Ovary (tissue), 9 donors: Measurements from ENCODE around the gene GCN1. TPM values are rescaled to one million over a fixed set of nuclear protein-coding genes. Genes with fewer than 3 reads are reported as not detected.

Experiments used
- DNase-seq, 5 donors: peaks; one replicate each; pipeline ENCODE4 v3.0.0-alpha.2; 2019 to 2020
- H3K27ac ChIP-seq, 2 donors: fragments of 200-600 bp; one replicate each; pipeline versions ENCODE4 v1.5.1 to v1.8.0; 2019 to 2022
- H3K27me3 ChIP-seq: fragments of 200-600 bp; one replicate; pipeline ENCODE4 v1.8.0; 2022
- H3K36me3 ChIP-seq: fragments of 200-600 bp; sonication (generic); one replicate; pipeline ENCODE4 v1.5.1; 2019
- H3K4me1 ChIP-seq: one replicate; pipeline ENCODE4 v1.8.1; 2013; ENCODE audit warnings: mild to moderate bottlenecking, moderate library complexity; ENCODE audit not compliant: insufficient read depth
- H3K4me3 ChIP-seq: fragments of 200-600 bp; sonication (generic); one replicate; pipeline ENCODE4 v1.5.1; 2017
- H3K9me3 ChIP-seq, 2 donors: fragments of 200-600 bp in 1 of 2; sonication (generic) in 1 of 2; one replicate each; pipeline versions ENCODE4 v1.5.1 to v1.8.1; 2013 to 2019; ENCODE audit warnings: mild to moderate bottlenecking in 1 of 2, moderate library complexity in 1 of 2
- EP300 ChIP-seq: sonication (generic); formaldehyde crosslinking; IDR thresholded peaks from one replicate; pipeline ENCODE4 v1.6.1; 2017; ENCODE audit warnings: antibody characterized with exemption
- POLR2A ChIP-seq: fragments of 450-650 bp; IDR thresholded peaks from one replicate; pipeline ENCODE4 v1.6.1; 2017; ENCODE audit warnings: antibody characterized with exemption, mild to moderate bottlenecking, moderate library complexity
- WGBS, 3 donors: extraction: QIAGEN DNeasy Blood & Tissue Kit in 1 of 3; methylation state at CpG; one replicate each; pipeline versions ENCODE4 v1.1.5 to v1.1.7; 2013 to 2017; 5-methylcytosine and 5-hydroxymethylcytosine counted together
- intact Hi-C, 4 donors: fragments of 100-400 bp; cut with DNase I; formaldehyde crosslinking; loops; one replicate each; pipeline versions ENCODE4 v1.11.0 to v1.15.1; 2022 to 2023
- microRNA-seq, 3 donors: library from miRNA; unstranded; fragments of <30 nt; microRNA quantifications; one replicate each; pipeline versions ENCODE4 to v1.2.0, GENCODE V29; 2019 to 2020
- polyA plus RNA-seq, 2 donors: library from polyadenylated mRNA; stranded (reverse); fragments of 200-250 nt in 1 of 2; fragments of 350-450 nt in 1 of 2; fragmentation: Illumina TruSeq in 1 of 2; extraction: RNeasy Lipid Tissue Mini Kit (QIAGEN cat#74804) in 1 of 2; gene quantifications; one replicate each; pipeline ENCODE4 v1.2.3, GENCODE V29; 2013 to 2014
- small RNA-seq: library from RNA; depleted of rRNA; stranded (forward); fragments of <200 nt; gene quantifications from one replicate; pipeline ENCODE3, GENCODE V24; 2016
- total RNA-seq, 7 donors: library from RNA; depleted of rRNA in 2 of 7; stranded (reverse); fragments of >200 nt in 2 of 7; fragmentation: NEBNext Ultra II Directional in 3 of 7; extraction: Animal tissue kit (Norgen Biotek cat#: 25700) in 3 of 7; gene quantifications; one replicate each; pipeline versions ENCODE4 v1.1.0 to v1.2.4, GENCODE V29; 2016 to 2023
- TF ChIP-seq, protein P1 (sequence below), 3 donors: fragments of 450-650 bp in 2 of 3; fragments of 200-600 bp in 1 of 3; IDR thresholded peaks; one replicate each; pipeline versions ENCODE4 v1.5.1 to v1.8.0; 2016 to 2022; ENCODE audit warnings: antibody characterized with exemption in 3 of 3, mild to moderate bottlenecking in 1 of 3
- donor health status: DM: no; HTN: no; CAD: no; lungs with moderate emphysema.
- donor health status: DM: no; HTN: no; CAD: no.
- donor health status: Bipolar disorder and iron deficiency.
- donor health status: DM: yes; HTN: yes; CAD: no.
- donor health status: DM: no; HTN: no; CAD: no.
- donor health status: DM: yes; HTN: yes; CAD: no.

Gene GCN1
- total and polyA plus RNA-seq, 9 donors, result 22.6 to 86.2 (median 61.4) TPM

DNA sequence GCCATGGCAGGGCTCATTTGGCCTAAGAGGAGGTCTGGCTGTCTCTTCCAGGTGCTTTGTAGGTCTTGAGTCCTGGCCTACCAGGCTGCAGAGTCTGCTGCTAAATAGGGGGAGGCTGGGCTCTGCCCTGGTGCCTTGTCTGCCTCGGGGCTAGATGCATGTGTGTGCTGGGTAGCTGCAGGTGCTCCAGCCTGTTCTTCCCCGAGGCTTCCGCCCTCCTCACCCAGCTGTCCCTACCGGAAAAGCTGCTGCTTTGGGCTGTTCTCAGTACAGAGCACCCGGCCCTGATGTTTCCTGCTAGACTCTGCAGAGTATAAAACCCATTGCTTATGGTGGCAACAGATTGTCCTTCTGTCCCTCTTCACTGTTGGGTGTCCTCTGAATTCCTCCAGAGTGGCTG lies 115.6 kb downstream of the GCN1 start:
- TF ChIP-seq EP300 (no peak), POLR2A (no peak)
- TF ChIP-seq, protein P1, sequence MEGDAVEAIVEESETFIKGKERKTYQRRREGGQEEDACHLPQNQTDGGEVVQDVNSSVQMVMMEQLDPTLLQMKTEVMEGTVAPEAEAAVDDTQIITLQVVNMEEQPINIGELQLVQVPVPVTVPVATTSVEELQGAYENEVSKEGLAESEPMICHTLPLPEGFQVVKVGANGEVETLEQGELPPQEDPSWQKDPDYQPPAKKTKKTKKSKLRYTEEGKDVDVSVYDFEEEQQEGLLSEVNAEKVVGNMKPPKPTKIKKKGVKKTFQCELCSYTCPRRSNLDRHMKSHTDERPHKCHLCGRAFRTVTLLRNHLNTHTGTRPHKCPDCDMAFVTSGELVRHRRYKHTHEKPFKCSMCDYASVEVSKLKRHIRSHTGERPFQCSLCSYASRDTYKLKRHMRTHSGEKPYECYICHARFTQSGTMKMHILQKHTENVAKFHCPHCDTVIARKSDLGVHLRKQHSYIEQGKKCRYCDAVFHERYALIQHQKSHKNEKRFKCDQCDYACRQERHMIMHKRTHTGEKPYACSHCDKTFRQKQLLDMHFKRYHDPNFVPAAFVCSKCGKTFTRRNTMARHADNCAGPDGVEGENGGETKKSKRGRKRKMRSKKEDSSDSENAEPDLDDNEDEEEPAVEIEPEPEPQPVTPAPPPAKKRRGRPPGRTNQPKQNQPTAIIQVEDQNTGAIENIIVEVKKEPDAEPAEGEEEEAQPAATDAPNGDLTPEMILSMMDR (IDR thresholded peaks at IDR 0.05), result no peak
- no peak overlapping the region for H3K27ac ChIP-seq
- no peak for DNase-seq
- no peaks in the 10 kb centered on the region for H3K4me1 ChIP-seq
- no peaks in the 10 kb centered on the region for H3K36me3 ChIP-seq
- 77 to 83% (median 82%) methylated on average over 5 of the region's 5 CpGs for WGBS, 3 donors
- H3K4me3 ChIP-seq, result no peak overlapping the region
- H3K9me3 ChIP-seq, result no peaks in the 10 kb centered on the region
- intact Hi-C loops, result no loop called here
- no peaks in the 10 kb centered on the region for H3K27me3 ChIP-seq

- no peaks in the 10 kb centered on the region for H3K9me3 ChIP-seq
- H3K27ac ChIP-seq, result no peak overlapping the region
- no peaks in the 10 kb centered on the region for H3K4me1 ChIP-seq
- no peaks in the 10 kb centered on the region for H3K27me3 ChIP-seq
- no peak for DNase-seq
- WGBS, 3 donors, result 84 to 90% (median 86%) methylated on average over 6 of the region's 6 CpGs
- H3K36me3 ChIP-seq, result no peaks in the 10 kb centered on the region
- TF ChIP-seq EP300 (no peak), POLR2A (no peak)
- TF ChIP-seq, protein P1 (IDR thresholded peaks at IDR 0.05), result no peak
- intact Hi-C loops, result no loop called here
- no peak overlapping the region for H3K4me3 ChIP-seq
These were observed 117.3 kb downstream of the GCN1 start for GRCh38 chr12:120077260-120077659.

Small RNA genes lying within 50 kb of the gene (microRNA-seq; reads per million reads assigned to microRNA genes)
- 0 reads per million in 3 donors for gene MIR4498

Small RNA genes lying within 50 kb of the gene (small RNA-seq; reads per million reads assigned to genes)
- 0.20 reads per million for gene MIR4498

Other genes starting within 250 kb of the GCN1 start
- 100 to 1,000 TPM in 1 of 7 donors, 10 to 100 TPM in 1, 1 to 10 TPM in 4, under 1 TPM in 1; 0.40 to 147 (median 2.3) TPM for gene BICDL1, start 205.5 kb downstream of the GCN1 start, total RNA-seq
- 1 to 10 TPM; 1.2 to 1.3 TPM for gene BICDL1, start 205.5 kb downstream of the GCN1 start, polyA plus RNA-seq
- 10 to 100 TPM; 14.1 to 48.5 (median 39.3) TPM for gene RAB35, start 78.0 kb downstream of the GCN1 start, total RNA-seq
- 10 to 100 TPM; 33.0 to 40.0 TPM for gene RAB35, start 78.0 kb downstream of the GCN1 start, polyA plus RNA-seq
- 1,000 to 10,000 TPM; 2,634 to 4,152 (median 2,941) TPM for gene RPLP0, start 6.4 kb upstream of the GCN1 start, total RNA-seq
- gene RPLP0, start 6.4 kb upstream of the GCN1 start, polyA plus RNA-seq, result 1,000 to 10,000 TPM; 2,860 to 5,035 TPM
- gene PXN, start 71.0 kb upstream of the GCN1 start, total RNA-seq, result 10 to 100 TPM; 25.0 to 78.0 (median 44.7) TPM
- gene PXN, start 71.0 kb upstream of the GCN1 start, polyA plus RNA-seq, result 10 to 100 TPM; 34.7 to 49.2 TPM
- over 10,000 TPM in 5 of 7 donors, under 1 TPM in 2; under 0.01 to 29,369 (median 16,575) TPM for gene RNU4-2, start 97.2 kb upstream of the GCN1 start, total RNA-seq
- not detected for gene RNU4-2, start 97.2 kb upstream of the GCN1 start, polyA plus RNA-seq
- 1,000 to 10,000 TPM in 5 of 7 donors, under 1 TPM in 2; under 0.01 to 4,499 (median 2,193) TPM for gene RNU4-1, start 98.5 kb upstream of the GCN1 start, total RNA-seq
- gene RNU4-1, start 98.5 kb upstream of the GCN1 start, polyA plus RNA-seq, result not detected
- gene SIRT4, start 107.6 kb upstream of the GCN1 start, total RNA-seq, result 1 to 10 TPM in 5 of 7 donors, under 1 TPM in 2; 0.87 to 4.6 (median 1.4) TPM
- gene SIRT4, start 107.6 kb upstream of the GCN1 start, polyA plus RNA-seq, result 1 to 10 TPM; 2.0 to 2.8 TPM
- gene PLA2G1B, start 133.1 kb upstream of the GCN1 start, total RNA-seq, result 10 to 100 TPM in 2 of 7 donors, 1 to 10 TPM in 4, under 1 TPM in 1; 0.67 to 17.0 (median 2.9) TPM
- 1 to 10 TPM; 7.1 to 7.4 TPM for gene PLA2G1B, start 133.1 kb upstream of the GCN1 start, polyA plus RNA-seq
- 1 to 10 TPM in 6 of 7 donors, under 1 TPM in 1; 0.83 to 4.9 (median 2.6) TPM for gene MSI1, start 174.4 kb upstream of the GCN1 start, total RNA-seq
- 1 to 10 TPM in 1 of 2 donors, under 1 TPM in 1; 0.92 to 1.8 TPM for gene MSI1, start 174.4 kb upstream of the GCN1 start, polyA plus RNA-seq
- 100 to 1,000 TPM; 182 to 633 (median 196) TPM for gene COX6A1, start 243.4 kb upstream of the GCN1 start, total RNA-seq
- 100 to 1,000 TPM; 366 to 474 TPM for gene COX6A1, start 243.4 kb upstream of the GCN1 start, polyA plus RNA-seq